ENCODE results near the gene PHC2. TPM values are rescaled to one million over a fixed set of nuclear protein-coding genes. Genes with fewer than 3 reads are reported as not detected.

Gene PHC2
- total RNA-seq, 1 experiment from 2014 or later = 176 TPM

DNA sequence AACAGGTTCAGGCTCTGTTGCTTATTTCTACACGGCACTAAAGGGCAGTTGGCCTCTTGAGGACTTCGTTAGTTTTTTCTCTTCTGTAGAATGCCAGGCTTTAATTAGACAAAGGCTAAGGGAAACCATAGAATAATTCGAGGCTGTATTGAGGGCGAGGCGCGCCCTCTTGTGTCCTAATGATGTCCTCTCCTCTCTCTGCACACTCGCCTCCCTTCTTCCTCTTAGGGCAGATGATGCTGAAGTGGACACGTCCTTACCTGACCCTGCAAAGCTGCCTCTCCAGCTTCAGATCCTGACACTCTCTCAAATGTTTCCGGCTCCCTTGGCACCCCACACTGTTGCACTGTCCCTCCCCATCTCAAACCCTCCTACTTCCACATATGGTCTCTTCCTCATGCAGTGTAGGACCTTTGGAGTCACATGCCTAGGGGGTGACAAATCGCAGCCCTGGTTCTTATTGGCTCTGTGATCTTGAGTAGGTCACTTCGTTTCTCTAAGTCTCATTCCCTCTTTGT, 39.7 kb upstream of the PHC2 start:
- TF ChIP-seq EGR1 (IDR thresholded peaks at IDR 0.05; ENCODE audit: low read depth) (no peak), POLR2A (IDR thresholded peaks at IDR 0.05; ENCODE audit: borderline replicate concordance, extremely low read depth, insufficient read depth, insufficient read length) (no peak), EZH2phosphoT487 (IDR thresholded peaks at IDR 0.05; ENCODE audit: borderline replicate concordance) (no peak), ZNF274 (IDR thresholded peaks at IDR 0.05; ENCODE audit: low read depth, low read length) (no peak), RAD21 (IDR thresholded peaks at IDR 0.05; ENCODE audit: low read depth) (peak; percentile 97), YY1 (IDR thresholded peaks at IDR 0.05; ENCODE audit: extremely low read depth, insufficient replicate concordance, low read depth, low read length) (peak; percentile 61), SRF (IDR thresholded peaks at IDR 0.05; ENCODE audit: low read depth) (peak; percentile 85)
- TF ChIP-seq, protein P1, sequence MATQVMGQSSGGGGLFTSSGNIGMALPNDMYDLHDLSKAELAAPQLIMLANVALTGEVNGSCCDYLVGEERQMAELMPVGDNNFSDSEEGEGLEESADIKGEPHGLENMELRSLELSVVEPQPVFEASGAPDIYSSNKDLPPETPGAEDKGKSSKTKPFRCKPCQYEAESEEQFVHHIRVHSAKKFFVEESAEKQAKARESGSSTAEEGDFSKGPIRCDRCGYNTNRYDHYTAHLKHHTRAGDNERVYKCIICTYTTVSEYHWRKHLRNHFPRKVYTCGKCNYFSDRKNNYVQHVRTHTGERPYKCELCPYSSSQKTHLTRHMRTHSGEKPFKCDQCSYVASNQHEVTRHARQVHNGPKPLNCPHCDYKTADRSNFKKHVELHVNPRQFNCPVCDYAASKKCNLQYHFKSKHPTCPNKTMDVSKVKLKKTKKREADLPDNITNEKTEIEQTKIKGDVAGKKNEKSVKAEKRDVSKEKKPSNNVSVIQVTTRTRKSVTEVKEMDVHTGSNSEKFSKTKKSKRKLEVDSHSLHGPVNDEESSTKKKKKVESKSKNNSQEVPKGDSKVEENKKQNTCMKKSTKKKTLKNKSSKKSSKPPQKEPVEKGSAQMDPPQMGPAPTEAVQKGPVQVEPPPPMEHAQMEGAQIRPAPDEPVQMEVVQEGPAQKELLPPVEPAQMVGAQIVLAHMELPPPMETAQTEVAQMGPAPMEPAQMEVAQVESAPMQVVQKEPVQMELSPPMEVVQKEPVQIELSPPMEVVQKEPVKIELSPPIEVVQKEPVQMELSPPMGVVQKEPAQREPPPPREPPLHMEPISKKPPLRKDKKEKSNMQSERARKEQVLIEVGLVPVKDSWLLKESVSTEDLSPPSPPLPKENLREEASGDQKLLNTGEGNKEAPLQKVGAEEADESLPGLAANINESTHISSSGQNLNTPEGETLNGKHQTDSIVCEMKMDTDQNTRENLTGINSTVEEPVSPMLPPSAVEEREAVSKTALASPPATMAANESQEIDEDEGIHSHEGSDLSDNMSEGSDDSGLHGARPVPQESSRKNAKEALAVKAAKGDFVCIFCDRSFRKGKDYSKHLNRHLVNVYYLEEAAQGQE (IDR thresholded peaks at IDR 0.05; ENCODE audit: low read depth) = no peak
- TF ChIP-seq, protein P2, sequence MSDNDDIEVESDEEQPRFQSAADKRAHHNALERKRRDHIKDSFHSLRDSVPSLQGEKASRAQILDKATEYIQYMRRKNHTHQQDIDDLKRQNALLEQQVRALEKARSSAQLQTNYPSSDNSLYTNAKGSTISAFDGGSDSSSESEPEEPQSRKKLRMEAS (IDR thresholded peaks at IDR 0.05) = peak; percentile 27; the same call in 1 of the 2 replicates
- TF ChIP-seq, protein P3, sequence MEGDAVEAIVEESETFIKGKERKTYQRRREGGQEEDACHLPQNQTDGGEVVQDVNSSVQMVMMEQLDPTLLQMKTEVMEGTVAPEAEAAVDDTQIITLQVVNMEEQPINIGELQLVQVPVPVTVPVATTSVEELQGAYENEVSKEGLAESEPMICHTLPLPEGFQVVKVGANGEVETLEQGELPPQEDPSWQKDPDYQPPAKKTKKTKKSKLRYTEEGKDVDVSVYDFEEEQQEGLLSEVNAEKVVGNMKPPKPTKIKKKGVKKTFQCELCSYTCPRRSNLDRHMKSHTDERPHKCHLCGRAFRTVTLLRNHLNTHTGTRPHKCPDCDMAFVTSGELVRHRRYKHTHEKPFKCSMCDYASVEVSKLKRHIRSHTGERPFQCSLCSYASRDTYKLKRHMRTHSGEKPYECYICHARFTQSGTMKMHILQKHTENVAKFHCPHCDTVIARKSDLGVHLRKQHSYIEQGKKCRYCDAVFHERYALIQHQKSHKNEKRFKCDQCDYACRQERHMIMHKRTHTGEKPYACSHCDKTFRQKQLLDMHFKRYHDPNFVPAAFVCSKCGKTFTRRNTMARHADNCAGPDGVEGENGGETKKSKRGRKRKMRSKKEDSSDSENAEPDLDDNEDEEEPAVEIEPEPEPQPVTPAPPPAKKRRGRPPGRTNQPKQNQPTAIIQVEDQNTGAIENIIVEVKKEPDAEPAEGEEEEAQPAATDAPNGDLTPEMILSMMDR (IDR thresholded peaks at IDR 0.05 in 2 of 3, conservative IDR thresholded peaks at IDR 0.05 in 1 of 3; ENCODE audit: borderline replicate concordance in 1 of 3, insufficient read depth in 1 of 3, low read depth in 2 of 3, low read length in 2 of 3) = peak; percentile 83 to 90 (median 86)
- intact Hi-C loops (cut with micrococcal nuclease) = loop anchor here (1.0 to 5.0 kb wide), 7 partner anchors 88 to 373 kb away; no protein-coding TSS in a partner anchor
- no peak overlapping the region for H3K9ac ChIP-seq (ENCODE audit: low read length)
- peaks cover 8% of the 10 kb centered on the region; the same call in 1 of the 2 replicates for H3K79me2 ChIP-seq (ENCODE audit: insufficient read depth, low read length)
- peak overlapping the region; percentile 46 for H3K4me2 ChIP-seq (ENCODE audit: low read length)
- RAD21 ChIA-PET (ENCODE audit: low non-redundant PET in 1 of 2, low total read pairs in 2 of 2, uncharacterized antibody in 2 of 2, unreplicated experiment in 2 of 2) = interaction anchor here (0.9 to 3.3 kb wide), 6 partner anchors 15 to 175 kb away, joined by 3 to 15 read pairs (median 3); no protein-coding TSS in a partner anchor
- peak overlapping the region; percentile 90 for H2AFZ ChIP-seq (ENCODE audit: low read depth, low read length, poor library complexity, severe bottlenecking)
- CTCF ChIA-PET = interaction anchor here (0.7 to 4.5 kb wide), 19 partner anchors 10 to 538 kb away, joined by 3 to 37 read pairs (median 4); no protein-coding TSS in a partner anchor
- DNase-seq (ENCODE audit: low read depth, low spot score) = peak; percentile 72
- H3K36me3 ChIP-seq (ENCODE audit: control insufficient read depth in 1 of 2, insufficient read depth in 2 of 2, low read length in 2 of 2) = no peaks in the 10 kb centered on the region
- H3K27ac ChIP-seq (ENCODE audit: low read depth, low read length) = peak overlapping the region; percentile 14; the same call in 1 of the 2 replicates
- no peaks in the 10 kb centered on the region for H3K9me2 ChIP-seq (ENCODE audit: insufficient read depth)
- no peaks in the 10 kb centered on the region for H3K27me3 ChIP-seq (ENCODE audit: insufficient read depth, low read length)
- BruUV-seq (replicated peaks) = no TSS peak
- H3K4me3 ChIP-seq (replicated peaks in 1 of 2; ENCODE audit: low read depth in 1 of 2, low read length in 2 of 2) = no peak overlapping the region
- peak; percentile 70 for ATAC-seq
- no peaks in the 10 kb centered on the region for H3K9me3 ChIP-seq (ENCODE audit: control insufficient read depth in 1 of 2, insufficient read depth in 1 of 2, low read depth in 1 of 2, low read length in 2 of 2)
- no peaks in the 10 kb centered on the region for H4K20me1 ChIP-seq (ENCODE audit: insufficient read depth)
- H3K4me1 ChIP-seq (ENCODE audit: control insufficient read depth in 1 of 2, insufficient read depth in 2 of 2, low read length in 2 of 2) = peaks cover 6 to 42% of the 10 kb centered on the region in 2 experiments; a peak in 3 of 4 replicates
- POLR2A ChIA-PET = interaction anchor here (0.9 to 2.2 kb wide), 3 partner anchors 12 to 343 kb away, joined by 3 to 7 read pairs (median 6); no protein-coding TSS in a partner anchor

Data from HCT116 (cell line).